ENCODE data around the gene CPEB3.

- TF ChIP-seq CTCF (IDR thresholded peaks at IDR 0.05 in 8 of 11, conservative IDR thresholded peaks at IDR 0.05 in 3 of 11) = no peak
- TF ChIP-seq POLR2A (IDR thresholded peaks at IDR 0.05) = no peak
These were observed 259.3 kb downstream of the CPEB3 start for GRCh38 chr10:92031580-92031979.
